ENCODE data around the gene PRPF18.

DNA sequence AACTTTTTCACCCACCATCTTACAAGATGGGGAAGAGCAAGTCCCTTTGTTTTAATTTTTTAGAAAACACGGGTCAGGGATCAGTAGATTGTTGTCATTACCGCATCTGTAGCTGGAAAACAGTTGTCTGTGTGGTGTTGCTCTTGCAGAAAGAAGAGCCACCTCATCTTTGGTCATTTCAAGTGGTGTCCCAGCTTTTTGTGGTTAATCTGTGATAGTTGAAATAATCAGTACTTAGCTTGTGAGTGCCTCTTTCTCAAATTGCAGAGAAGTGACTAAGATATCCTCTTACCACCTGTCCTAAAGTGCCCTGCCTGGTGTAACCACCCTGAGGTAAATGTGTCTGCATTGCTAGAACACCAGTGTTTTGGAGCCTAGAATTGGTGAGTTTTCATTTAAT is 5.5 kb downstream of the PRPF18 start:
- TF ChIP-seq, protein P1, sequence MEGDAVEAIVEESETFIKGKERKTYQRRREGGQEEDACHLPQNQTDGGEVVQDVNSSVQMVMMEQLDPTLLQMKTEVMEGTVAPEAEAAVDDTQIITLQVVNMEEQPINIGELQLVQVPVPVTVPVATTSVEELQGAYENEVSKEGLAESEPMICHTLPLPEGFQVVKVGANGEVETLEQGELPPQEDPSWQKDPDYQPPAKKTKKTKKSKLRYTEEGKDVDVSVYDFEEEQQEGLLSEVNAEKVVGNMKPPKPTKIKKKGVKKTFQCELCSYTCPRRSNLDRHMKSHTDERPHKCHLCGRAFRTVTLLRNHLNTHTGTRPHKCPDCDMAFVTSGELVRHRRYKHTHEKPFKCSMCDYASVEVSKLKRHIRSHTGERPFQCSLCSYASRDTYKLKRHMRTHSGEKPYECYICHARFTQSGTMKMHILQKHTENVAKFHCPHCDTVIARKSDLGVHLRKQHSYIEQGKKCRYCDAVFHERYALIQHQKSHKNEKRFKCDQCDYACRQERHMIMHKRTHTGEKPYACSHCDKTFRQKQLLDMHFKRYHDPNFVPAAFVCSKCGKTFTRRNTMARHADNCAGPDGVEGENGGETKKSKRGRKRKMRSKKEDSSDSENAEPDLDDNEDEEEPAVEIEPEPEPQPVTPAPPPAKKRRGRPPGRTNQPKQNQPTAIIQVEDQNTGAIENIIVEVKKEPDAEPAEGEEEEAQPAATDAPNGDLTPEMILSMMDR (conservative IDR thresholded peaks at IDR 0.05; ENCODE audit: low read depth, low read length), result no peak
- TF ChIP-seq EZH2 (IDR thresholded peaks at IDR 0.05; ENCODE audit: borderline replicate concordance, low read depth, low read length, poor library complexity, severe bottlenecking), result no peak
